Measurements from ENCODE around the gene USP3.

USP3 gene

GRCh38 chr15:63556246-63556645 is 51.9 kb downstream of the USP3 start:
- Histone ChIP-seq H3K4me3 (ENCODE audit: insufficient read depth, low read depth, low read length, poor library complexity, severe bottlenecking) (no peak overlapping the region), H3K36me3 (ENCODE audit: control insufficient read depth, insufficient read depth, low read length) (peaks cover 50% of the 10 kb centered on the region), H3K27me3 (replicated peaks; ENCODE audit: control insufficient read depth, insufficient read depth, low read length, poor library complexity, severe bottlenecking) (no peaks in the 10 kb centered on the region), H3K9me3 (ENCODE audit: control insufficient read depth, low read length) (no peaks in the 10 kb centered on the region), H3K4me1 (ENCODE audit: control insufficient read depth, insufficient read depth, low read length, poor library complexity, severe bottlenecking) (peaks cover 3% of the 10 kb centered on the region), H3K27ac (ENCODE audit: insufficient read depth, low read length, poor library complexity, severe bottlenecking) (no peak overlapping the region)
- DNase-seq: no peak

DNA sequence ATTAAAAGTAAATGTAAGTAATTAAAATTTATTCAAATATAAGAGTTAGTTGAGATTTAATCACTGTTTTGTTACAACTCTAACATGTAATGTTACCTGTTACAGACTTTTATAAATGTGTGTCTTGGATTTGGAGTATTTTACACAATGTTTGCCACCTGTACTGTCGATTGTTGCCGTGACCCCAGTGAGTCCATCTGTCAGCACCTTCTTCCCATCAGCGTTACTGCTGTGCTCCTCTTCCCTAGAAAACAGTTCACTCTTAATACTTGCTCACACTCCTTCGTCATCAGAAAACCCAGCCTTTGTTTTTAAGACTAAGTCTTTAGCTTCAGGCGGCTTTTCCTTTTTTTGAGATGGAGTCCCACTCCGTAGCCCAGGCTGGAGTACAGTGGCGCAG is 52.3 kb downstream of the USP3 start:
- no peak overlapping the region for H3K4me3 ChIP-seq (ENCODE audit: insufficient read depth, low read depth, low read length, poor library complexity, severe bottlenecking)
- no peaks in the 10 kb centered on the region for H3K27me3 ChIP-seq (replicated peaks; ENCODE audit: control insufficient read depth, insufficient read depth, low read length, poor library complexity, severe bottlenecking)
- H3K36me3 ChIP-seq (ENCODE audit: control insufficient read depth, insufficient read depth, low read length): peaks cover 54% of the 10 kb centered on the region
- H3K4me1 ChIP-seq (ENCODE audit: control insufficient read depth, insufficient read depth, low read length, poor library complexity, severe bottlenecking): peaks cover 3% of the 10 kb centered on the region
- H3K27ac ChIP-seq (ENCODE audit: insufficient read depth, low read length, poor library complexity, severe bottlenecking): no peak overlapping the region
- DNase-seq: no peak
- no peaks in the 10 kb centered on the region for H3K9me3 ChIP-seq (ENCODE audit: control insufficient read depth, low read length)

GRCh38 chr15:63559753-63560152 is 55.4 kb downstream of the USP3 start:
- H3K36me3 ChIP-seq (ENCODE audit: control insufficient read depth, insufficient read depth, low read length): peaks cover 76% of the 10 kb centered on the region
- DNase-seq: no peak
- no peak overlapping the region for H3K4me3 ChIP-seq (ENCODE audit: insufficient read depth, low read depth, low read length, poor library complexity, severe bottlenecking)
- H3K4me1 ChIP-seq (ENCODE audit: control insufficient read depth, insufficient read depth, low read length, poor library complexity, severe bottlenecking): peaks cover 3% of the 10 kb centered on the region
- no peaks in the 10 kb centered on the region for H3K9me3 ChIP-seq (ENCODE audit: control insufficient read depth, low read length)
- H3K27ac ChIP-seq (ENCODE audit: insufficient read depth, low read length, poor library complexity, severe bottlenecking): no peak overlapping the region
- no peaks in the 10 kb centered on the region for H3K27me3 ChIP-seq (replicated peaks; ENCODE audit: control insufficient read depth, insufficient read depth, low read length, poor library complexity, severe bottlenecking)

DNA sequence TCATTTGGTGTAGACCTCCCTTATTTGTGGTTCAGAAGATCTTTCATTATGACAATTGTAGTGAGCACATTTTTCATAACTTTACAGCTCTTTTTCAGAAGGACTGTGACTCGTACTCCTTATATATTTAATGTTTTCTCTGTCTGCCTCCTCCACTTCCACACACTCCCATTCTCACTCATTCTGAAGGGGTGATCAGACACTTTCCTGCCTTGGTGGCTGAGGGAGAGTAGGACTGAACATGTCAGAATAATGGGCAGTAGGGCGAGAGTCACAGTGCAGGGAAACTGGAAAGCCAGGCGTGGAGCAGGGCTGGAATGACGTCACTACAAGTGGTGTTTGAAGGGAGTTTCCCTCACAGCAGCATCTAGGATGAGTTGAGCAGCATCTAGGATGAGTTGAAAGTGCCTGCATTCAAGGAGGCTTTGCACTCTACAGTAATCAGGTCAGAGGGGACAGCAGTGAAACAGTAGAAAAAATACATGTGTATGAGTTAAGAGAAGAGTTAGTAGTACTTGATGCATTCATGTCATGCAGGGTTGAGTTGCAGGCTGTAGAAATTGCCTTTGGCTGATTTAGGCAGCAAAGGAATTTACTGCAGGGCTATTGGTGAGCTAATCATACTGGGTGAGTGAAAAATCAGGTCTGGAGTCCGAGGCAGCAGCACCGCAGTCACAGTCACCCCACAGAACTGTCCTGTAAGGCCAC is 56.5 kb downstream of the USP3 start:
- H3K9me3 ChIP-seq (ENCODE audit: control insufficient read depth, low read length): no peaks in the 10 kb centered on the region
- DNase-seq: no peak
- peaks cover 76% of the 10 kb centered on the region for H3K36me3 ChIP-seq (ENCODE audit: control insufficient read depth, insufficient read depth, low read length)
- H3K4me3 ChIP-seq (ENCODE audit: insufficient read depth, low read depth, low read length, poor library complexity, severe bottlenecking): no peak overlapping the region
- H3K27ac ChIP-seq (ENCODE audit: insufficient read depth, low read length, poor library complexity, severe bottlenecking): no peak overlapping the region
- no peaks in the 10 kb centered on the region for H3K27me3 ChIP-seq (replicated peaks; ENCODE audit: control insufficient read depth, insufficient read depth, low read length, poor library complexity, severe bottlenecking)
- H3K4me1 ChIP-seq (ENCODE audit: control insufficient read depth, insufficient read depth, low read length, poor library complexity, severe bottlenecking): peaks cover 3% of the 10 kb centered on the region

GRCh38 chr15:63564093-63564492 is 59.7 kb downstream of the USP3 start:
- Histone ChIP-seq H3K4me3 (ENCODE audit: insufficient read depth, low read depth, low read length, poor library complexity, severe bottlenecking) (no peak overlapping the region), H3K9me3 (ENCODE audit: control insufficient read depth, low read length) (no peaks in the 10 kb centered on the region), H3K4me1 (ENCODE audit: control insufficient read depth, insufficient read depth, low read length, poor library complexity, severe bottlenecking) (no peaks in the 10 kb centered on the region), H3K36me3 (ENCODE audit: control insufficient read depth, insufficient read depth, low read length) (peaks cover 49% of the 10 kb centered on the region), H3K27ac (ENCODE audit: insufficient read depth, low read length, poor library complexity, severe bottlenecking) (no peak overlapping the region), H3K27me3 (replicated peaks; ENCODE audit: control insufficient read depth, insufficient read depth, low read length, poor library complexity, severe bottlenecking) (no peaks in the 10 kb centered on the region)
- DNase-seq: no peak

GRCh38 chr15:63565536-63566186 is 61.3 kb downstream of the USP3 start:
- no peak for DNase-seq
- peaks cover 52% of the 10 kb centered on the region for H3K36me3 ChIP-seq (ENCODE audit: control insufficient read depth, insufficient read depth, low read length)
- no peak overlapping the region for H3K4me3 ChIP-seq (ENCODE audit: insufficient read depth, low read depth, low read length, poor library complexity, severe bottlenecking)
- no peaks in the 10 kb centered on the region for H3K9me3 ChIP-seq (ENCODE audit: control insufficient read depth, low read length)
- no peaks in the 10 kb centered on the region for H3K4me1 ChIP-seq (ENCODE audit: control insufficient read depth, insufficient read depth, low read length, poor library complexity, severe bottlenecking)
- H3K27me3 ChIP-seq (replicated peaks; ENCODE audit: control insufficient read depth, insufficient read depth, low read length, poor library complexity, severe bottlenecking): no peaks in the 10 kb centered on the region
- no peak overlapping the region for H3K27ac ChIP-seq (ENCODE audit: insufficient read depth, low read length, poor library complexity, severe bottlenecking)

DNA sequence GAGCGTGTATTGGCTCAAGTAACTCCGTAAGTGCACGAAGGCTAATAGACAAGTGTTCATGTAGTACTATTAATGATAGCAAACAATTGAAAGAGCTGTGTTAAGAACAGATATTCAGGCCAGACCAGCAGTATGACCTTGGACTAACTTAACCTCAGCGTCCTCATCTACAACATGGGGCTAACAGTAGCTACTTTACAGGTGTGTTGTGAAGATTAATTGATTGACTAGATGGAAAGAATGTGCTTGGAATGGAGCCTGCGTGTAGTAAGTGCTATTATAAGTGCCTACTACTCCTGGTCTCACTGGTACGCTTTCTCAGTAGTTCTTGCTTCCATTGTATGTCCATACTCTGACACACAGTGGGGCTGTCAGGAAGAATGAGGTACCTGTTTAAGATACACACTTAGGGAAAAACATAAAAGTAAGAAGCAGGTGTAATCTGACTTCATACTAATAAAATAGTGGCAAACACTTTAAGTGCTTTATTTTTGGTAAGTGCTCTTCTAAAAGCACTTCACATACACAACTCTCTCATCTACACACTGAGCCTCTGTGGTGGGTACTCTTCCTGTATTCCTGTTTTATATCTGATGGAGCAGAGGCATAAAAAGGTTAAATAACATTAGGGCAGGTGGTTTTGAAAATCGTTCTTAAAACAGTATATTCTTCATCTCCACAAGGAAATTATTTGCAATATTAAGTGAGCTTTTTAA is 68.5 kb downstream of the USP3 start:
- no peak for DNase-seq
- Histone ChIP-seq H3K36me3 (ENCODE audit: control insufficient read depth, insufficient read depth, low read length) (peaks cover 67% of the 10 kb centered on the region), H3K27me3 (replicated peaks; ENCODE audit: control insufficient read depth, insufficient read depth, low read length, poor library complexity, severe bottlenecking) (no peaks in the 10 kb centered on the region), H3K9me3 (ENCODE audit: control insufficient read depth, low read length) (no peaks in the 10 kb centered on the region), H3K4me3 (ENCODE audit: insufficient read depth, low read depth, low read length, poor library complexity, severe bottlenecking) (no peak overlapping the region), H3K27ac (ENCODE audit: insufficient read depth, low read length, poor library complexity, severe bottlenecking) (no peak overlapping the region), H3K4me1 (ENCODE audit: control insufficient read depth, insufficient read depth, low read length, poor library complexity, severe bottlenecking) (no peaks in the 10 kb centered on the region)

- Histone ChIP-seq H3K9me3 (ENCODE audit: control insufficient read depth, low read length) (no peaks in the 10 kb centered on the region), H3K36me3 (ENCODE audit: control insufficient read depth, insufficient read depth, low read length) (peaks cover 67% of the 10 kb centered on the region), H3K27me3 (replicated peaks; ENCODE audit: control insufficient read depth, insufficient read depth, low read length, poor library complexity, severe bottlenecking) (no peaks in the 10 kb centered on the region), H3K27ac (ENCODE audit: insufficient read depth, low read length, poor library complexity, severe bottlenecking) (no peak overlapping the region), H3K4me3 (ENCODE audit: insufficient read depth, low read depth, low read length, poor library complexity, severe bottlenecking) (no peak overlapping the region), H3K4me1 (ENCODE audit: control insufficient read depth, insufficient read depth, low read length, poor library complexity, severe bottlenecking) (no peaks in the 10 kb centered on the region)
- DNase-seq: no peak
Measured at GRCh38 chr15:63573533-63573932, 69.1 kb downstream of the USP3 start.

GRCh38 chr15:63575312-63575711 is 70.9 kb downstream of the USP3 start:
- Histone ChIP-seq H3K9me3 (ENCODE audit: control insufficient read depth, low read length) (no peaks in the 10 kb centered on the region), H3K27ac (ENCODE audit: insufficient read depth, low read length, poor library complexity, severe bottlenecking) (no peak overlapping the region), H3K36me3 (ENCODE audit: control insufficient read depth, insufficient read depth, low read length) (peaks cover 63% of the 10 kb centered on the region), H3K27me3 (replicated peaks; ENCODE audit: control insufficient read depth, insufficient read depth, low read length, poor library complexity, severe bottlenecking) (no peaks in the 10 kb centered on the region), H3K4me3 (ENCODE audit: insufficient read depth, low read depth, low read length, poor library complexity, severe bottlenecking) (no peak overlapping the region), H3K4me1 (ENCODE audit: control insufficient read depth, insufficient read depth, low read length, poor library complexity, severe bottlenecking) (no peaks in the 10 kb centered on the region)
- DNase-seq: no peak

GRCh38 chr15:63576441-63576840 is 72.0 kb downstream of the USP3 start:
- H3K27me3 ChIP-seq (replicated peaks; ENCODE audit: control insufficient read depth, insufficient read depth, low read length, poor library complexity, severe bottlenecking): no peaks in the 10 kb centered on the region
- H3K27ac ChIP-seq (ENCODE audit: insufficient read depth, low read length, poor library complexity, severe bottlenecking): no peak overlapping the region
- no peaks in the 10 kb centered on the region for H3K4me1 ChIP-seq (ENCODE audit: control insufficient read depth, insufficient read depth, low read length, poor library complexity, severe bottlenecking)
- no peak for DNase-seq
- H3K9me3 ChIP-seq (ENCODE audit: control insufficient read depth, low read length): no peaks in the 10 kb centered on the region
- no peak overlapping the region for H3K4me3 ChIP-seq (ENCODE audit: insufficient read depth, low read depth, low read length, poor library complexity, severe bottlenecking)
- H3K36me3 ChIP-seq (ENCODE audit: control insufficient read depth, insufficient read depth, low read length): peaks cover 55% of the 10 kb centered on the region
